GM19035 (cell line): Measurements from ENCODE around the gene GCK.

ENCODE experiments used
- ATAC-seq: cut with Tn5 transposase; IDR thresholded peaks from one replicate; pipeline ENCODE4 v1.9.1; 2021; ENCODE audit not compliant: unreplicated experiment

Gene GCK

GRCh38 chr7:44157116-44158080 lies 31.8 kb downstream of the GCK start:
- ATAC-seq, result no peak

- ATAC-seq, result no peak
Observed at GRCh38 chr7:44156453-44157010, 32.7 kb downstream of the GCK start.

- ATAC-seq, result no peak
Observed at GRCh38 chr7:44155191-44156185, 33.8 kb downstream of the GCK start.

GRCh38 chr7:44154703-44155102 lies 34.5 kb downstream of the GCK start:
- no peak for ATAC-seq

- ATAC-seq, result no peak
Observed at GRCh38 chr7:44153948-44154335, 35.3 kb downstream of the GCK start.

- no peak for ATAC-seq
Observed at GRCh38 chr7:44152971-44153947, 36.0 kb downstream of the GCK start.

GRCh38 chr7:44151956-44152355 lies 37.3 kb downstream of the GCK start:
- ATAC-seq, result no peak

- ATAC-seq, result no peak
Observed at GRCh38 chr7:44150966-44151941, 38.0 kb downstream of the GCK start.

- ATAC-seq, result no peak
Observed at GRCh38 chr7:44150466-44150832, 38.8 kb downstream of the GCK start.

- ATAC-seq, result no peak
Observed at GRCh38 chr7:44149571-44150465, 39.4 kb downstream of the GCK start.

GRCh38 chr7:44148961-44149536 lies 40.2 kb downstream of the GCK start:
- ATAC-seq, result no peak

GRCh38 chr7:44148166-44148565 lies 41.1 kb downstream of the GCK start:
- no peak for ATAC-seq

GRCh38 chr7:44147026-44147991 lies 41.9 kb downstream of the GCK start:
- no peak for ATAC-seq

- no peak for ATAC-seq
Observed at GRCh38 chr7:44145969-44146911, 43.0 kb downstream of the GCK start.

- no peak for ATAC-seq
Observed at GRCh38 chr7:44145479-44145968, 43.7 kb downstream of the GCK start.
